Loucy (cell line): ENCODE data around the gene SATB2.

Experiments used
- CTCF ChIP-seq: fragments of 200-600 bp; sonication (generic); conservative IDR thresholded peaks from 2 replicates; pipeline ENCODE4 v1.5.1; 2014; ENCODE audit warnings: mild to moderate bottlenecking, antibody characterized with exemption, low read length
- EZH2phosphoT487 ChIP-seq: fragments of 200-600 bp; IDR thresholded peaks from 2 replicates; pipeline ENCODE4 v1.6.1; 2018; ENCODE audit warnings: antibody characterized with exemption, mild to moderate bottlenecking, moderate library complexity, borderline replicate concordance

DNA sequence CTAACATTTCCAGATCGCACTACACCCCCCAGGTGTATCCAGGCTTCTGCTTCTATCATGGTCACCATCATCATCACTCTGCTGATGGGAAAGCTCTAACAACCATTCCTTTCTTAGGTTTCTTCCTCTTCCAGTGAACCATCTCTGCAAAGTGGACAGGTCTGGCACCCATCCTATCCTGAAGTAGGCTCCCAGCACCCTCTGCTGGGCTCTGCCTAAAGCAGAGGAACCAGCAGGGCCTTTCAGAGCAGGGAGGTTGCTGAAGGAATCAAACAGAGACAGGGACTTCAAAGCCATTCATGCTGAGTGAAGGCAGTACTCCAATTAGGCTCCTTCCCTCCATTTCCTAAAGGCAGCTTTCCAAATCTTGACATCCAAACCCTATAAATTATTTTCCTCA lies 27.2 kb upstream of the SATB2 start:
- TF ChIP-seq CTCF (peak; percentile 67), EZH2phosphoT487 (no peak)
